ENCODE measurements around the gene RAX.

Gene RAX

DNA sequence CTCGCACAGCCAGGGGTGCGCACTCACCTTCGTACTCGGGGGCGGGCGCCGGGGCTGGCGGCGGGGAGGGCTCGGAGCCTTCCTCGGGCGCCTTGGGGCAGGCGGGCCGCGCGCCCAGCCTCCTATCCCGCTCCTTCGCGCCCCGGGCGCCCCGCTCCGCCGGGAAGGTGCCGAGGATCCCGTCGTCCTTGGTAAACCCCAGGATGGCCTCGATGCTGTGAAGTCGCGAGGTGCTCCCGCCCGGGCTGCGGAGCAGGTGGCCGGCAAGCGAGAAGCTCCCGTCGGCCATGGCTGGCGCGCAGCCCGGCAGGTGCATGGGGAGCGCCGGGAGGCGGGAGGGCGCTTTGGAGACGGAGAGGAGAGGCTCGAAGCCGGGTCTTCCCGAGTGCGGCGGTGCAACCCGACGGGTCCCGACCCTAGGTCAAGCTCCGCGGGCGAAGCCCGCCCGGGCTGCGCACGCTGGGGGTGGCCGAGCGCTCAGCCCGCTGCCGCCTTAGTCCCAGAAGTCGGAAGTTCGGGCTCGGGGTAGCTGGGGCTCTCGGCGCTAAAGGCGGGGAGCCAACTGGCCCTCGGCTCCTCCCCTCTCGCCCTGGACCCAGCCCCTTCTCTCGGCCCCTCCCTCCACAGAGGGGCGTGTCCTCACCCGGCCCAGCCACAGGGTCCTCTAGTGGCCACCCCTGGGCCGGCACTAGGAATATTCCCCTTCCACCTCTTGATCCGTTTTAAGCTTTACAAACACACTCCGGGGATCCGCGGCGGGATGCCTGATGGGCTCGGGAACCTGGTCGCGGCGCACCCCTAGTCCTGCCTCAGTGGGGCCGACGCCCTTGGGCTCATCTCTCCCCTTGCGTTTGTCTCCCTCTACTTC is at the start of gene RAX:
Gene RAX (minus strand): TSS at position 564 of the 868 bp plus-strand sequence. CDS start 248 bp downstream, at position 316.
- peak; percentile 63 for DNase-seq (ENCODE audit: low spot score)

DNA sequence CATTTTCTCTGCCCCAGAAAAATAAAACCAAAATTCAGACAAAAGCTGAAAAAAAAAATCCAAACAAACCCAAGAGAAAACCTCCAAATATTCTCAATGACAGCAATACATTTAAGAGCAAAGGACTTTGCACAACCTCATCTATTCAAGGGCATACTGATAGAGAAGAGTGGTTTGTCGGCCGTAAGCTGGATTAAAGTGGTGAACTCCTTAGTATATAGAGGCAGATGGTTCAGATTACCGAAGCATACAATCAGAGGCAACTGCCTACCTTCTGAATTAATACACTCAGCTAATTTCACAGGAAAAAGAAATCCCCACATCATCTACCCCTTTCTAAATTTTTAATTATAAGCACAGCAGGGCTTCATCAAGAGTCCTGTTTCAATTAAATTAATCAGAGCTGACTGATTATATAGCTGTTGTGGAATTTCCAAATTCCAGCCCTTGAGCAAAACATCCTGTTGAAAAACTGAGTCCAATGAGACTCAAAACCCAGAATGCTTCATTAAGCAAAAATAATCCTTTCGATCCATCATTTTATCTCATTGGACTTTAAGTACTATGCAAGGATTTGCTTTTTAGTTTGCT is 45.3 kb upstream of the RAX start, which contains the start of gene CPLX4:
Gene CPLX4 (minus strand): TSS at position 190 of the 591 bp plus-strand sequence. CDS start 187 bp downstream, at position 3.
- DNase-seq (ENCODE audit: low spot score), result no peak

DNA sequence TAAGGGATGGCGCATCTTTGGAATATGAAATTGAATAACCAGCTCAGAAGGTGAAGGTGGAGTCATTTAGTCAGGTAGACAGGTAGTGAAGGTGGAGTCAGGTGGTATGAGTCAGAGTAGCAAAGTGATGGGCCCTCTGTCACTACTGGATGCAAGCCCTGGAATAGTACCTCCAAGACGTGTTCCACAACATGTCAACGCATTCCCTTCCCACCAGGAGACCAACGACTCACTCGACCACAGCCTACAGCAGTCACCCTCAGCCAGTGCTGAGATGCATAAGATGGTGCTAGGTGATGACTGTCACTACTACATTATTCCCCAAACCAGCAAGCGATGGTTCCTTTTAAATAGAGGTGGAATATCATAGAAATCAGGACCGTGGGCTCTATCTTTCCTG is 38.4 kb upstream of the RAX start:
- no peak for DNase-seq (ENCODE audit: low spot score)

DNA sequence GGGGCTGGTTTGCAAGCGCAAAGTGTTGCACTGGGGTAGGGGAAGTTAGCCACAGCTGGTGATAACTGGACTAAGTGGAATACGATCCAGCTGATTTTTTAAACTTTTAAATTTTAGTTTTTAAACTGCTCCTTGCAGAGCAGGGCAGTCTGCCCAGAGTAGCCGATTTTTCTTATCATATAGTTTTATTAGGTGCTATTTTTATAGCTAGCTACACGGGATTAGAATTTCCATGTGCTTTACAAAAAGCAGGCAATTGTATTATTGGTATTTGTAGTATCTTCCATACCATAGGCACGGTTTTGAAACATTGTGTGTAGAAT is 35.6 kb upstream of the RAX start:
- no peak for DNase-seq (ENCODE audit: low spot score)

DNA sequence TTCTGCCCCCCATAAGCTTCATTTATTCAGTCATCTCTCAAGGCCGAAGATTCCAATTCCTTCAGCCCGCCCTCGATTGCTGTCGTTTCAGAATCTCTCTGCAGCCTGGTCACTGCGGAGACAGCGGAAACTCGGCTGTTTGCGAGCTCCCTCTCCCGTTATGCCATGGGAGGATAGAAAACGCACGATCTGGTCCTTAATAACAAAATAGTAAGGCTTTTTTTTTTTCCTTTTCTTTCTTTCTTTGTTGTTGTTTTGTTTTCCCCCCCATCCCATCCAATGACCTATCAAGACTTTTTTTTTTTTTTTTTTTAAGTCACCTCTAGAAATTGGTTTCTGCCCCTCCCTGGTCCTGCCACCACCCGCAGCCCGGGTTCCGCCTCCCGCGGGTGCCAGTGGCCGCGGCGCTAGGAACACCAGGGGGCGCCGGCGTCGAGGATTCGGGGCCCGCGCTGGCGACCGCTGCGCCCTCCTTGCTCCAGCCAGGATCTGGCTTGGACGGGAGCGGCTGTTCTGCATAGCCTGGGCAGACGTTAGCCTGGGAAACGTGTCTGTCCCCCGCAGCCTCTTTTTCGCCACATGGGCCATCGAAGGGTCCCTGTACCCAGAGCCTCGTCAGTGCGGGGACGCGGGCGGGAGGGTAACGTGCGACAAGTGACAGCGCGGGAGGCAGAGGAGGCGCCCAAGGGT is 35.1 kb upstream of the RAX start:
- DNase-seq (ENCODE audit: low spot score), result peak; percentile 95

DNA sequence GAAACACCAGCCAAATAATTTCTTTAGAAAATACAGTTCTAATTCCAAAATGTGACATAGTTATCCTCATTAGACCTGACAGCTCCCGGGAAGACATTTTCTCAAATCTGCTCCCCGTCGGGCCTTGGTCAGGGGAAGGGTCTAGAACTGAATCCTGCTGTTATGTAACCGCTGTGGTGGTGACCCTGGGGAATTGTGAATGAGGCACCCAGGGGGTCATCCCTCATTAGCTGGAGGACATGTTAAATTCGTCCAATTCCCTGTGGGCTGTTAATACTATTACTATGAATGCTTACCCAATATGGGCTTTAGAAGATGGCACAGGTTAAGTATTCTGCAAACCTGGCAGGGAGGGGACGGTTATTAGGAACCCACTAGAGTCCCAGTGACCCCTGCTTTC is 33.4 kb upstream of the RAX start:
- no peak for DNase-seq (ENCODE audit: low spot score)

DNA sequence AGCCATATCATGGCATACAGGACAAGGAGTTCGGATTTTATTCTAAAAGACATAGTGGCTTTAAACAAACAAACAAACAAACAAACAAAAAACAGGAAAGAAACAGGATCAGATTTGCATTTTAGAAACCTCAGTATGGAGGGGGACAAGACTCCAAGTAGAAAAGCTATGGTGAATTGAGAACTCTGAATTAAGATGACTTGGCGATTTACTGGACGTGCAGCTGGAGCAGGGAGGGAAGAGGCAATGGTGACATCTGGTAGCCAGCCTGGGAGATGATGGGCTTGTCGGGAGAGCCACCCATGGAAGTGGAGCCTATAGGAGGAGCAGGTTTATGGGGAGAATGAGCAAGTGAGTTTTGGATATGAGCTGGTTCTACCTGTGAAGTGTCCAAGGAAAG is 32.0 kb upstream of the RAX start:
- no peak for DNase-seq (ENCODE audit: low spot score)

DNA sequence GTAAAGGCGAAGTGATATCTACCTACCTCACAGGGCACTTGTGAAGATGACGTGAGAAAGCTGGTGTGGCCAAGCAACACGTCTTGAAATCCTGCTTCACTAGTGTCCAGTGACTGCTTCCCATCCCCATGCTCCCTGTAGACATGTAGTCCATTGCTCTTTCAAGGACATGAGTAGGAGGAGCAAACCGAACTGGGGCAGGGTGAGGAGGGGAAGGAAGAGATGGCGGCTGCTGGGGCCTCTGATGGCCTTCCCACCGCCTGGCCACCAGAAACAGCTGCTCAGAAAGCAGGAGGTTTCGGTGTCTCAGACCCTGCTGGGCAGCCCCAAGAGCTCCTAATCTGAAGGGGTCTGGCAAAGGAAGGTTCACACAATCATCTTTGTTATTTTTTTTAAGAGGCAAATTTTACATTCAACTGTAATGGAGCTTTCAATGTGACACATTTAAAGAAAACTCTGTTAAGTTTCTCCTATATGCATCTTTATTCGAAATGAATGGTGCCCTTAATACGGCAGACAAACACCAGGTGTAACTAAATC is 30.5 kb upstream of the RAX start:
- no peak for DNase-seq (ENCODE audit: low spot score)

DNA sequence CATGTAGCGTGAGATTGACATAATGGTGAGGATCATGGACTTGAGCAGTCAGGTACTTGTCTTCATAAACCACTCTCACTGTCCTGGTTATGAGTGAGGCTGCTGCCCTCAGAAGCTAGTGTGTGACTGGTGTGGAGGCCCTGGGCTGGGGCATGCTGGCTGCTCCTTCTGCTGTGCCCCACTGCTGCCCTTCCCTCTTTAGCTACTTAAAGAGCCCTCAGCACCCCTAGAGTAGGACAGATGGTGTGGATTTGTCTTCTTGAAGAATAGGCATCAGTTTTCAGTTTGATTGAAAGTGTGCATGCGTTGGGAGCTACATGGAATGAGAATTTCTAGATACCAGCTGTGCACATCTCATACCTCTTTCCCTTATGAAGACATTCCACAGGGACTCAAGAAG is 29.8 kb upstream of the RAX start:
- DNase-seq (ENCODE audit: low spot score), result no peak

DNA sequence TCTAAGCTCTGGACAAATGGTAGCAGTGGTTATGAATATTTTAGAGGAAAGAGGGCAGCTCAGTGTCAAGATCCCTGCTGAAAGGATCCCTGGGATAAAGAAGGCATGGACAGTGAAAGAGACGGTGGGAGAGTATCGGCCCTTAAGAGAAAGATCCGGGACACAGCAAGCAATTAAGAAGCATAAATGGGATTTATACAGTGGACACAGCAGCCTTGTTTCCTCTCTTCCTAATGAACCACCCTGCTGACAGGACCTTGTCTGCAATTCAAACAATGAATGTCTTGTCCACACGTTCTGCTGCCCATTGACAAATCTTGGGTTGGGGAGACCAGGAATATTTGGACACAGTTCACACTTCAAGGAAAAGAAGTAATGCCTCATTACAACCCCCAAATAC is 28.7 kb upstream of the RAX start:
- DNase-seq (ENCODE audit: low spot score), result no peak

DNA sequence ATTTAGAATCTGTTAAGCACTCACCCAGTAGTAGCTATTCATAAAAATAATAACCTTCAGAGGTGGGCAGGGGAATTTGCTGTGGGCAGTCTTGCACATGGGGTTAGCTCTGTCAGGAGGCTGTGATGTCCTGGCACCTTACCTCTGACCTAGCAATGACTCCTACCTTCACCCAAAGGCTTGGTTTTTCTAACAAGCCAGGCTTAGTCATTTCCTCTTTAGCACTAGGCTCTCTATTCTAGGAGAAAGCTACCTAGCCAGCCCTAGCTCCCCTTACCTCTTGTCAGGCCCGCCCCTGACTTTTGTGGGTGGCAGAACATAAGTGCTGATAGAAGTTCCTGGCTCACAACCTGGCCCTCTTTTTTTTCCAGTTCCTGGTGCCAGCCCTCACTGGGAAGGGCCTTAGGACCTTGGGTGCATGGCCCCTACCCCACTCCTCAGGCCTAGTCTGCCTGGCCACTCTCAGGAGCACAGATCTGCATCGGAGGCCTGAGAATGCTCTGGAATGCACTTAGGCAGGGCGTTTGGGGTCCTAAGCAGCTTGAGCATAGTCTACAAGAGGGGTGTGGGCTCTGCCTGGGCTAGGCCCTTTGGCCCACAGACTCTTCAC is 27.5 kb upstream of the RAX start:
- DNase-seq (ENCODE audit: low spot score), result no peak

DNA sequence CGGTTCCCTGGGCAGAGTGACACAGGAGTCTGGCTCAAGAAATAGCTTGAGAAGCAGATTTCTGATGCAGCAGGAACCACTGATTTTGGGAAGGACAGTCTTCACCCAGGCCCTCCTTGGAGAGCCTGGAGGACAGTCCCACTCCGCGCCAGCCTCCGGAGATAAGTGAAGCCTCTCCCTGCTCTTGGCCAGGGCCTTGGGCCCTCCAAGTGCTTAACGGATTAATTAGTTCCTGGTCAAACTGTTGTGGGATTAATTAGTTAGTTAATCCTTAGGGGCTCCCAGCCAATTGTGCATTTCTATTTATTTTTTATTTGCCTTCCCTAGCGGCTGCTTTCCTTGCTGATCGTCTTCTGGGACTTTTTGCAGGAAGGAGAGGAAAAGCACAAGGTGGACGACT is 25.6 kb upstream of the RAX start:
- DNase-seq (ENCODE audit: low spot score), result no peak

DNA sequence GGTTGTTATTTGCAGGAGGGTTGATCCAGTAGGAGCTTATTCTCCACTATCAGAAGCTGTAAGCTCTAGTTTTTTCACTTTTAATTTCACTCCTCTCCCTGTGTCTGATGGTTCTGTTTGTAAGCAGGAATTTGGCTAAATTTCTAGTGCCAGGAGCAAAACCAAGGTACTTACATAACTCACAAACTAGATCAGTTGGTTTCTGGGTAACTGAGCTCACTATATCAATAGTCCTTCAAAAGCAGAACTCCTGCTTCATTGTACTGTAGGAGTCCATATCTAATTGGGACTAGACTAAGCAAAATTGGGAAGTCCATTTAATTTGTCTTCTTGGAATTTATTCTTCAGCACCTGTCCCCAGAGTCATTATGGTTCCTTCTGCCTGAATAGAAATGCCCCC is 20.1 kb upstream of the RAX start:
- no peak for DNase-seq (ENCODE audit: low spot score)

DNA sequence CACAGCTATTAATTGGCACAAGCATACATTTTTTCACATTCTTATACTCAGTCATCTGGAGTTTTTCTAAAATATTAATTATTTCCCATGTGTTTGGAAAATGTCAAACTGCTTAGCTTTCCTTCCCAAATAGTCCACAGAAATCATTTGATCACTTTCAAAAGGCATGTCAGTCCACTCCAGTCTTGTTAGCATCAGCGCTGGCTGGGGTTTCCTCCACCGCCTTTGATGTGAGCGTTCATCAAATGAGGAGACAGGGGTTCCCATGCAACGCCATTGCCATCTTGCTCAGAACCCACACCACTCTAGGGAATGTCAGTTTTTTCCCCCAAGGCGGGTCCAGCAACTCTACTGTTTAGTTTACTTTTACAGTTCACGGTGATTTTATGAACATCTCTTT is 13.1 kb upstream of the RAX start:
- DNase-seq (ENCODE audit: low spot score), result no peak

DNA sequence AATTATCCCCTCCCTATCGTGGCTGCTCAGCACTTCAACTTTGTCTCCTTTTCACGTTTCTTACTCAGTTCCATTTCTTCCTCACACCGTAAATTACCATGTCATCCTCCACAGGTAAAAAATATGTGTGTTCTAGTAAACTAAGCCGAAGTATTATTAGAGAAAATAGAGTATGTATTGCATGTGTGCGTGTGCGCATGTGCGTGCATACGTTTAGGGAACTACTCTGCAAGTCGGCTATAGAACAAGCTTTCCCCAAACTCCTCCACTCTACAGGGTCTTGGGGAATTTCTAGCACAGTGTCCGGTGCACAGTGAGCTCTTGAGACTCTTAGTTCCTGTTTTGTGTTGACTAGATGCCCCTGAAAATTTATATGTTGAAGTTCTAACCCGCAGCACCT is 9.1 kb upstream of the RAX start:
- DNase-seq (ENCODE audit: low spot score), result no peak

DNA sequence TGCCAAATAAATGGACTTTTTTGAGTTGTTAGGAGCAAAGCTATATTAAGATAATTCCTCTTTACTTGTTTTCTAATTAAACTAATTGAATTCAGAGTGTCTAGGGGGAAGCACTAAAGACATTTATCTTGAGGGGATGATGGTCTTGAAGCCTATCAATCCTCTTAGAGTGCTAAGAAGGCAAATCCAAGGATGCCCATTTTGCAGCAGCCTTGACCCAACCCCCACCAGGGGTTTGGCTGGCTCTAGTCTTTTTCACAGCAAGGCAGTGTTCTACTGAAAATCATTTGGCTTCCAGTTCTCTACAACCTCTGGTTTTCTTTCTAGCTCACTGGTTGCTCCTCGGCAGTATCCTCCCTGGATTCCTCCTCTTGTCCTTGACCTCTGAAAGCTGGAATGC is 6.5 kb upstream of the RAX start:
- DNase-seq (ENCODE audit: low spot score), result no peak

DNA sequence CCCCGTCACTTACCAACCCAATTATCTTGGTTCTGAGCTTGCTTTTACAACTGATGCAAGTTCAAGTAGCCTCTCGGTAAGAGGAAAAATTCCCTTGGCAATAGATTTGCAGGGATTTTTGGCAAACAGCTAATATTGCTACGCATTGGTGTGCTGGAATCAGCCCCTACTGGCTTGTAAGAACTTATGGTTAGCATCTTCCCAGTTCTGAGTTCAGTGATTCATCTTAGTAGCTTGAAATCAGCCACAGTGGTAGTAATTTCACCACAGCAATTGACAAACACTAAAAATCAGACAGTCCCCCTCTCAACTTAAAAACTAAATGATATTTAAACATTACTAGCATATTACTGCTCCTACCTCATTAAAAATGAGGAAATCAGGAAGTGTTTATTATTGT is 5.9 kb upstream of the RAX start:
- no peak for DNase-seq (ENCODE audit: low spot score)

DNA sequence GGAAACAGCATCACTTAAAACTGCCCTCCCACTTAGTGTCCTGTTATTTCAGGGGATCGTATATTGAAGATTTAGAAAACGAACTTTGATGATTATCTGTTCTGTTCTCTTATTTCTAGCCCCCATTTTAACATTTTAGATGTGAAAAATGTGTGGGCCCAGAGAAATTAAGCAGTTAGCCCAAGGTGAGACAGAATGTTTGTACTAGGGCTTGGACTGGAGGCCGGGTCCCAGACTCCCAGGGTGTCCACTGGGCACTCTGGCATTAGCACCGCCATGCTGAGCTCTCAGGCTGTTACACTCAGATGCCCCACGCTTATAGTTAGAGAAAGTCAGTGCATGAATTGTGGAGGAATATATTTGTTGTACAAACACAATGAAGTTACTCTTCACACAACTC is 5.5 kb upstream of the RAX start:
- no peak for DNase-seq (ENCODE audit: low spot score)

DNA sequence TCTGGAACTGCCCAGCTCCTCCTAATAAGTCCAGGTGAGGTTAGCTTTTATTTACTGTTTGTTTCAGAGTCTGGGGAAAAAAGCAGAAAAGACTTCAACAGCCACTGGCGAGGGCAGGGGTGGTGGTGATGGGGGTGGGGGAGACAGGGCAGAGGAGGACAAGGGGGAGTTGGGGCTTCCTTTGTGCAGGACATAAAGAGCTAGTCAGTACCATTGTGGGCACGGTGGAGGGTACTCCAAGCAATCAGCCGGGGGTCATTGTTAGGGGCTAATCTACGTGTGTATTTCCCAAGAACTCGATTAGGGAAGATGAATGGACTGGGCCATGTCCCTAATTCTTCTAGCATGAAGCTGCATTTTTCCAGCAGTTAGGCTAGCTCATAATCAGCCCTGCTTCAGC is 2.8 kb upstream of the RAX start:
- no peak for DNase-seq (ENCODE audit: low spot score)

DNA sequence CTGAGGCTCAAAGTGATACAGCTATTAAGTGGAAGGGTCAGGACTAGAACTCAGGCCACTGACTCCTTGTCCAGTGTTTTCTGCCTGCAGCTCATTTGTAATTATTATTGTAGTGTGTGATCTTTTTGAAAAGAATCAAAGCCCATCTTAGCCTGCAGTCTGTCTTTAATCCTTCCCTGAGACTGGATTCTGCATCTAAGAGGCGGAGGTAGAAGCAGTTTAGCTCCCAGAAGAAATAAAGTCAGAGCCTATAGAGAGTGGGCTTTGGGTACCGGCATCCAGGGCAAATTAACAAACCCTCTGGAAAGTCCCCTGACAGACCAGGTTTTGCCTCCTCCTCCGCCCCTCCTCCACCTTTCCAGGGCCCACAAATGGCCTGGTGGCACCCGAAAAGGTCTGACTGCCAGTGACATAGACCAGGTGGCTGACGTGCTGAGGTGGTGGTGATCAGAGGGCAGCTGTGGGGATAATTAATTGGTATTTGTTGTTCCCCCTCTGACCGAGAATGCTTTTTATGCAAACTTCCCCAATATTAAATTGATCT is 2.2 kb upstream of the RAX start:
- no peak for DNase-seq (ENCODE audit: low spot score)

DNA sequence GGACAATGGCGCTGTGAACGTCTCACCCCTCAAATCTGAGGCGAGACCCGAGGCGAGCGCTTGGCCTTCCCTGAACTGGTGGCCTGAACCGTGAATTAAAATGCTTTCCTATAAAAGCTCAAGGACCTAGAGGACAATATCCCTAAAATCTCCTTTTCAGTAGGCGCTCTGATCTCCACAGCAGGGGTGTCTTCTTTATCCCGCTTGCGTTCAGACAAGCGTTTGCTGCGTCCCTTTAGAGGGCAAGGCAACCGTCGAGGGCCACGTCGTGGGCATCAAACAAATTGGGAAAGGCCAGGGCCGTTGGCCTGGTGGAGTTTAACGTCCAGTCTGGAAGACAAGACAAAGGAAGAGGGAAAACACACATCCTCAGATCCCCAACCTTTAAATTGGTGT is 1.3 kb upstream of the RAX start:
- DNase-seq (ENCODE audit: low spot score), result no peak

Measured in AG20443 (cell line).